Measurements from ENCODE around the gene SMIM38. TPM values are rescaled to one million over a fixed set of nuclear protein-coding genes. Genes with fewer than 3 reads are reported as not detected.

The SMIM38 gene
- total RNA-seq, 2 donors from 2014 or later, result 8.9 to 15.6 TPM

DNA sequence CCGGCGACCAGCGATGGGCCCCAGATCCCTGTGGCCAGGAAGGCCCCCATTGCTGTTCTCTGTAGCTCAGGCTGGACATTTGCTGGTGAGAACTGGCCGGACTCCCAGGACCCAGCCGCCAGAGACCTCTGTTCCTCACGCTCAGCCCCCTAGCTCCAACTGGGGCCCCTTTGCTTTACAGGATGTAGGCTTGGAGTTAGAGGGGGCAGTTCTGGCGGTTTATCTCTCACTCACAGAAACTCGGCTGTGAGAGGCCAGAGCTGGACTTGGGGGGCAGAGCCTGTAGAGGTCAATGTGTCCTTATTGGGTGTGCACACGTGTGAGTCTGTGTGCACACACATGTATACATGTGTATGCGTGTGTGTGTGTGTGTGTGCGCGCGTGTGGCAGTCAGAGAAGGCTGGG is 502 bp downstream of the SMIM38 start:
- Histone ChIP-seq H3K36me3 (replicated peaks in 1 of 2; ENCODE audit: insufficient read depth in 1 of 2, low read depth in 2 of 2) (no peaks in the 10 kb centered on the region), H3K27me3 (no peaks in the 10 kb centered on the region), H3K4me1 (peaks cover 32% of the 10 kb centered on the region), H3K4me3 (no peak overlapping the region), H3K9me3 (no peaks in the 10 kb centered on the region), H3K27ac (peak overlapping the region in 3 of 4 donors; percentile 69 to 81 (median 76))
- no peak for ATAC-seq
- intact Hi-C loops (cut with DNase I), result no loop called here
- WGBS, 2 donors, result 76 to 79% methylated on average over 9 to 13 of the region's 13 CpGs
- peak in 1 of 4 donors; percentile 6 for DNase-seq
- TF ChIP-seq POLR2A (IDR thresholded peaks at IDR 0.05), result no peak
- TF ChIP-seq, protein P1, sequence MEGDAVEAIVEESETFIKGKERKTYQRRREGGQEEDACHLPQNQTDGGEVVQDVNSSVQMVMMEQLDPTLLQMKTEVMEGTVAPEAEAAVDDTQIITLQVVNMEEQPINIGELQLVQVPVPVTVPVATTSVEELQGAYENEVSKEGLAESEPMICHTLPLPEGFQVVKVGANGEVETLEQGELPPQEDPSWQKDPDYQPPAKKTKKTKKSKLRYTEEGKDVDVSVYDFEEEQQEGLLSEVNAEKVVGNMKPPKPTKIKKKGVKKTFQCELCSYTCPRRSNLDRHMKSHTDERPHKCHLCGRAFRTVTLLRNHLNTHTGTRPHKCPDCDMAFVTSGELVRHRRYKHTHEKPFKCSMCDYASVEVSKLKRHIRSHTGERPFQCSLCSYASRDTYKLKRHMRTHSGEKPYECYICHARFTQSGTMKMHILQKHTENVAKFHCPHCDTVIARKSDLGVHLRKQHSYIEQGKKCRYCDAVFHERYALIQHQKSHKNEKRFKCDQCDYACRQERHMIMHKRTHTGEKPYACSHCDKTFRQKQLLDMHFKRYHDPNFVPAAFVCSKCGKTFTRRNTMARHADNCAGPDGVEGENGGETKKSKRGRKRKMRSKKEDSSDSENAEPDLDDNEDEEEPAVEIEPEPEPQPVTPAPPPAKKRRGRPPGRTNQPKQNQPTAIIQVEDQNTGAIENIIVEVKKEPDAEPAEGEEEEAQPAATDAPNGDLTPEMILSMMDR (IDR thresholded peaks at IDR 0.05), result no peak

DNA sequence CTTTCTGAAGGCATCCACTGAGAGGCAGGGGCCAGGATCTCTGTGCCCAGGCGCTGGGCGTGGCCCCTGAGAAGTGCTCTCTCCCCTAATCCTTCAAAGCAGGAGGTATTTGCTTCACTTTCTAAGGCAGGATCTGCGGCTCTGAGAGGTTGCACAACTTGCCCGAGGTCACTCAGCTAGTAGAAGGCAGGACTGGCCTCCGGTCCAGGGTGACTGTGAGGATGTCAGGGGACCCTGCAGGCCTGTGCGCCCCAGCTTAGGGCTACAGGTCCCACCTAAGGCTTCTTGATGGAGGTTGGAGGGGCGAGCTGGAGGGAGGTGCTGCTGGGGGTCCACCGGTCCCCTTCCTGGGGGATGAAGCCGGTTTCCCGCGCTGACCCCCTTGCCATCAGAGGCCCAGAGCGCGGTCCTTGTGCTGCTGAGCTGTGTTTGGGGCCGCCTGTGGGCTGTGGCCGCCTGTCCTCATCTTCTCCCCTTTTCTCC is 979 bp downstream of the SMIM38 start:
- 79 to 85% methylated on average over 8 to 14 of the region's 15 CpGs for WGBS, 2 donors
- intact Hi-C loops (cut with DNase I), result no loop called here
- DNase-seq (peak in 1 of 4 donors; percentile 15), ATAC-seq (no peak)
- Histone ChIP-seq H3K36me3 (replicated peaks in 1 of 2; ENCODE audit: insufficient read depth in 1 of 2, low read depth in 2 of 2) (no peaks in the 10 kb centered on the region), H3K4me1 (peaks cover 32% of the 10 kb centered on the region), H3K27me3 (no peaks in the 10 kb centered on the region), H3K4me3 (no peak overlapping the region), H3K9me3 (no peaks in the 10 kb centered on the region), H3K27ac (peak overlapping the region; percentile 18 to 81 (median 72))
- TF ChIP-seq, protein P1 (IDR thresholded peaks at IDR 0.05), result no peak
- no peak for TF ChIP-seq POLR2A (IDR thresholded peaks at IDR 0.05)

GRCh38 chr11:69157156-69157821 is 1.6 kb downstream of the SMIM38 start:
- Histone ChIP-seq H3K27me3 (no peaks in the 10 kb centered on the region), H3K36me3 (replicated peaks in 1 of 2; ENCODE audit: insufficient read depth in 1 of 2, low read depth in 2 of 2) (no peaks in the 10 kb centered on the region), H3K27ac (peak overlapping the region; percentile 18 to 81 (median 72)), H3K4me1 (peaks cover 31% of the 10 kb centered on the region), H3K4me3 (no peak overlapping the region), H3K9me3 (no peaks in the 10 kb centered on the region)
- 27 to 33% methylated on average over 16 to 33 of the region's 44 CpGs for WGBS, 2 donors
- intact Hi-C loops (cut with DNase I), result no loop called here
- peak; percentile 51 to 63 (median 57) for DNase-seq
- ATAC-seq, result peak; percentile 73
- TF ChIP-seq, protein P1 (IDR thresholded peaks at IDR 0.05), result no peak
- peak in 2 of 3 donors; percentile 11 to 49 for TF ChIP-seq POLR2A (IDR thresholded peaks at IDR 0.05)

DNA sequence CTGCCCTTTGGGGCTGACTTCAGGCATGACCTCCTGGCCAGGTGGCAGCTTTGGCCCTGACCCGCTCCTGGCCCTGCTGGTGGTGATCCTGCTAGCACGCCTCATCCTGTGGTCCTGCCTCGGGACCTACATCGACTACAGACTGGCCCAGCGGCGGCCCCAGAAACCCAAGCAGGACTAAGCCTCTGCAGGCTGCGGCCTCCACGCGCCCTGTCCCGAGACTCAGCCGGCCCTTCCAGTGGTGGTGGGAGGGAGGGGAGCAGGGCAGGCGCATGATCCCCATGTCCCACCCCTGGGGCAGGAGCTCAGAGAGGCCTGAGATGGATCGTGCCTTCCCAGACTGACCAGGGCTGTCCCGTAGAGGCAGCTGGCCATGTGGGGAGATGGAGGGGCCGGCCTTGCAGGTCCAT is 2.1 kb downstream of the SMIM38 start:
- WGBS, 2 donors, result 89 to 95% methylated on average over 11 to 12 of the region's 15 CpGs
- Histone ChIP-seq H3K27me3 (no peaks in the 10 kb centered on the region), H3K9me3 (no peaks in the 10 kb centered on the region), H3K27ac (peak overlapping the region; percentile 18 to 81 (median 72)), H3K4me3 (no peak overlapping the region), H3K4me1 (peaks cover 28% of the 10 kb centered on the region), H3K36me3 (replicated peaks in 1 of 2; ENCODE audit: insufficient read depth in 1 of 2, low read depth in 2 of 2) (no peaks in the 10 kb centered on the region)
- TF ChIP-seq POLR2A (IDR thresholded peaks at IDR 0.05), result no peak
- TF ChIP-seq, protein P1 (IDR thresholded peaks at IDR 0.05), result no peak
- DNase-seq (no peak), ATAC-seq (no peak)
- intact Hi-C loops (cut with DNase I), result no loop called here

All from body of pancreas (tissue), 4 donors.